Measurements from ENCODE around the gene ACTR8. TPM values are rescaled to one million over a fixed set of nuclear protein-coding genes. Genes with fewer than 3 reads are reported as not detected.

The ACTR8 gene
- total RNA-seq, 1 experiment from 2014 or later = 37.1 TPM

DNA sequence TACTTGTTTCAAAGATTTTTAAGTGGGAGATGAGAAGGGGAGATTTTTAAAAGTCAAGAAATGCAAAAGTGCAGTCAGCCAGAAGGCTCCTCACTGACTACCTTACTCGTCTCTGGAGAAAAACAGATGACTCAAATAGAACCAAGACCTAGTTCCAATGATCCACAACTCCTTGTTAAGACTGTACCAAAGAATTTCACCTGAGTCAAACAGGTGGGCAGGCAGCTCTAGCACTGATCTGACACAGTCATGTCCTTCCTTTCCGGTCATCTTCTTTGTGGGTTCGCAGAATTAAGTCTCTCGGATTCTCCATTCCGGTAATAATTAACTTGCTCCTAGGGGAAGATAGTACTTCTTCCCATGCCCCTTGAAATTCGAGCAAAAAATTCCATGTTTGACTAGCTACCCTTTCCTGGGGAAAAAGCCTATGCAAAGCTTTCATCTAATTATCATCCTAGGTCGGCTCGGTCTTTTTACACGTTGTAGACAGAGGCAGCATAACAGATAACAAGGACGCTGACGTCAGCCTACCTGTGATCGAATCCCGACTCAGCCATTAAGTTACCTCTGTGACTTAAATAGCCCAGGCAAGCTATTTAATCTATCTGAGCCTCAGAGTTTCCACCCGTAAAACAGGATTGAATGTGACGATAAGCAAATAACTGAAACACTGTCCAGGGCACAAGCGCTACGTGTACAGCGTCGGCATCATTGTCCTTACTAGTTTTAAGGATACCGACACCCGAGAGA, 8.9 kb upstream of the ACTR8 start:
- Mint-ChIP-seq H3K9me3 (ENCODE audit: unreplicated experiment) (peaks cover 5% of the 10 kb centered on the region), H3K4me1 (ENCODE audit: insufficient read depth, unreplicated experiment) (peaks cover 17% of the 10 kb centered on the region), H3K36me3 (ENCODE audit: insufficient read depth, unreplicated experiment) (peaks cover 29% of the 10 kb centered on the region), H3K27me3 (ENCODE audit: insufficient read depth, unreplicated experiment) (peaks cover 2% of the 10 kb centered on the region), H3K4me3 (ENCODE audit: unreplicated experiment) (peak overlapping the region; percentile 91), H3K27ac (ENCODE audit: low read depth, unreplicated experiment) (peak overlapping the region; percentile 98)
- CTCF ChIA-PET = interaction anchor here (0.6 to 1.2 kb wide), 6 partner anchors 8 to 69 kb away, joined by 3 to 7 read pairs (median 4); no protein-coding TSS in a partner anchor
- TSS peak; percentile 63 for BruUV-seq (replicated peaks)
- peak; percentile 10 for DNase-seq (ENCODE audit: unreplicated experiment)
- TF ChIP-seq CTCF (IDR thresholded peaks at IDR 0.05; ENCODE audit: unreplicated experiment) = no peak
- intact Hi-C loops (cut with micrococcal nuclease) = no loop called here
- POLR2A ChIA-PET = interaction anchor here (0.8 to 4.2 kb wide), 12 partner anchors 9 to 544 kb away, joined by 3 to 40 read pairs (median 4); partner anchors contain the start of genes ACTR8 and DCP1A

DNA sequence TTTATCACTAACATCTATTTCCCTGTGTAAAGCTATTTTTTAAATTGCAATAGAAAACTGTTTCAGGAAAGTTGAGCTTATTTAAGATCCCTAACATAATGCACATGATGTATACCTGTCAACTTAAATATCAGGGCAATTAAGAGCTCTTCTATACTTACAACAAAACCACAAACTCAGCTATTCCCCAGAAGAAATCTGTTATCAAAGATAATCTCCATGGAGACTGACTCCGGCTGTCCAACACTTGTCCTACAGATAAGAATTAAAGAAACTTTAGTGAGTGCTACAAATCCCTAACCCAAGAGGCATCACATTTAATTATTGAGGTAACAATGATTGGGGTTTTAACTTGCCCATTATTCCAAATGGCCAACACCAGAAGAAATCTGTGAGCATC, 6.3 kb upstream of the ACTR8 start:
- no peaks in the 10 kb centered on the region for H3K27me3 Mint-ChIP-seq (ENCODE audit: insufficient read depth, unreplicated experiment)
- peaks cover 3% of the 10 kb centered on the region for H3K9me3 Mint-ChIP-seq (ENCODE audit: unreplicated experiment)
- peaks cover 36% of the 10 kb centered on the region for H3K36me3 Mint-ChIP-seq (ENCODE audit: insufficient read depth, unreplicated experiment)
- intact Hi-C loops (cut with micrococcal nuclease) = no loop called here
- no peak overlapping the region for H3K27ac Mint-ChIP-seq (ENCODE audit: low read depth, unreplicated experiment)
- H3K4me3 Mint-ChIP-seq (ENCODE audit: unreplicated experiment) = no peak overlapping the region
- peaks cover 18% of the 10 kb centered on the region for H3K4me1 Mint-ChIP-seq (ENCODE audit: insufficient read depth, unreplicated experiment)
- CTCF ChIA-PET = interaction anchor here (0.8 to 1.2 kb wide), 2 partner anchors 145 to 178 kb away, joined by 3 read pairs; no protein-coding TSS in a partner anchor
- no peak for DNase-seq (ENCODE audit: unreplicated experiment)
- no peak for TF ChIP-seq CTCF (IDR thresholded peaks at IDR 0.05; ENCODE audit: unreplicated experiment)
- POLR2A ChIA-PET = interaction anchor here (0.7 kb wide), 1 partner anchor 676 kb away, joined by 3 read pairs; no protein-coding TSS in a partner anchor
- BruUV-seq (replicated peaks) = no TSS peak

- no peak for DNase-seq (ENCODE audit: unreplicated experiment)
- Mint-ChIP-seq H3K4me1 (ENCODE audit: insufficient read depth, unreplicated experiment) (peaks cover 26% of the 10 kb centered on the region), H3K4me3 (ENCODE audit: unreplicated experiment) (no peak overlapping the region)
These were observed 5.5 kb upstream of the ACTR8 start for GRCh38 chr3:53887446-53887845.

More at GRCh38 chr3:53887446-53887845, 5.5 kb upstream of the ACTR8 start:
- ChIA-PET CTCF (interaction anchor here (1.2 kb wide), 1 partner anchor 177 kb away, joined by 3 read pairs; no protein-coding TSS in a partner anchor), POLR2A (no interaction called here)
- H3K27ac Mint-ChIP-seq (ENCODE audit: low read depth, unreplicated experiment) = peak overlapping the region; percentile 35
- peaks cover 36% of the 10 kb centered on the region for H3K36me3 Mint-ChIP-seq (ENCODE audit: insufficient read depth, unreplicated experiment)
- H3K9me3 Mint-ChIP-seq (ENCODE audit: unreplicated experiment) = no peaks in the 10 kb centered on the region
- no peak for TF ChIP-seq CTCF (IDR thresholded peaks at IDR 0.05; ENCODE audit: unreplicated experiment)
- no peaks in the 10 kb centered on the region for H3K27me3 Mint-ChIP-seq (ENCODE audit: insufficient read depth, unreplicated experiment)
- intact Hi-C loops (cut with micrococcal nuclease) = no loop called here
- no TSS peak for BruUV-seq (replicated peaks)
